ENCODE data around the gene ARHGEF6. TPM values are rescaled to one million over a fixed set of nuclear protein-coding genes. Genes with fewer than 3 reads are reported as not detected.

Gene ARHGEF6
- total and polyA plus RNA-seq, 2 experiments from 2014 or later, result 2.5 to 6.0 TPM

GRCh38 chrX:136767104-136767941 lies 13.4 kb downstream of the ARHGEF6 start:
- Histone ChIP-seq H4K20me1 (replicated peaks; ENCODE audit: insufficient read depth) (no peaks in the 10 kb centered on the region), H3K27me3 (ENCODE audit: insufficient read depth) (peaks cover 19% of the 10 kb centered on the region), H3K4me2 (peak overlapping the region; percentile 88), H3F3A (replicated peaks; ENCODE audit: low read depth) (no peaks in the 10 kb centered on the region; the same call in 1 of the 2 replicates), H3K4me1 (ENCODE audit: insufficient read depth) (peaks cover 13% of the 10 kb centered on the region; the same call in 1 of the 2 replicates), H3K27ac (ENCODE audit: low read depth) (no peak overlapping the region), H3K36me3 (ENCODE audit: insufficient read depth) (no peaks in the 10 kb centered on the region), H2AFZ (peak overlapping the region; percentile 83), H3K9me2 (ENCODE audit: insufficient read depth) (no peaks in the 10 kb centered on the region), H3K79me2 (replicated peaks; ENCODE audit: insufficient read depth) (no peaks in the 10 kb centered on the region), H3K4me3 (peak overlapping the region; percentile 69)
- ATAC-seq (peak; percentile 92), DNase-seq (ENCODE audit: low spot score) (peak; percentile 72)
- Mint-ChIP-seq H3K4me3 (peak overlapping the region; percentile 74), H3K4me1 (peaks cover 13% of the 10 kb centered on the region; the same call in 2 of the 3 replicates), H3K9me3 (no peaks in the 10 kb centered on the region), H3K27me3 (ENCODE audit: insufficient read depth, low read depth, poor library complexity) (peaks cover 2% of the 10 kb centered on the region), H3K36me3 (ENCODE audit: low read depth) (peaks cover 2% of the 10 kb centered on the region; the same call in 2 of the 3 replicates), H3K27ac (no peak overlapping the region)
- TF ChIP-seq ZNF331 (CRISPR knock-in tag; IDR thresholded peaks at IDR 0.05; ENCODE audit: low read depth) (no peak), ZNF114 (CRISPR knock-in tag; IDR thresholded peaks at IDR 0.05) (no peak), JUNB (IDR thresholded peaks at IDR 0.05; ENCODE audit: unreplicated experiment) (no peak), CTCF (conservative IDR thresholded peaks at IDR 0.05; ENCODE audit: low read depth in 2 of 2) (peak in 1 of 2 experiments; percentile 20; a peak in 2 of 4 replicates), EZH2phosphoT487 (IDR thresholded peaks at IDR 0.05; ENCODE audit: unreplicated experiment) (no peak), STAT1 (IDR thresholded peaks at IDR 0.05; ENCODE audit: unreplicated experiment) (no peak), POLR2AphosphoS5 (IDR thresholded peaks at IDR 0.05; ENCODE audit: low read depth) (no peak; the same call in 1 of the 2 replicates)
- TF ChIP-seq, protein P1, sequence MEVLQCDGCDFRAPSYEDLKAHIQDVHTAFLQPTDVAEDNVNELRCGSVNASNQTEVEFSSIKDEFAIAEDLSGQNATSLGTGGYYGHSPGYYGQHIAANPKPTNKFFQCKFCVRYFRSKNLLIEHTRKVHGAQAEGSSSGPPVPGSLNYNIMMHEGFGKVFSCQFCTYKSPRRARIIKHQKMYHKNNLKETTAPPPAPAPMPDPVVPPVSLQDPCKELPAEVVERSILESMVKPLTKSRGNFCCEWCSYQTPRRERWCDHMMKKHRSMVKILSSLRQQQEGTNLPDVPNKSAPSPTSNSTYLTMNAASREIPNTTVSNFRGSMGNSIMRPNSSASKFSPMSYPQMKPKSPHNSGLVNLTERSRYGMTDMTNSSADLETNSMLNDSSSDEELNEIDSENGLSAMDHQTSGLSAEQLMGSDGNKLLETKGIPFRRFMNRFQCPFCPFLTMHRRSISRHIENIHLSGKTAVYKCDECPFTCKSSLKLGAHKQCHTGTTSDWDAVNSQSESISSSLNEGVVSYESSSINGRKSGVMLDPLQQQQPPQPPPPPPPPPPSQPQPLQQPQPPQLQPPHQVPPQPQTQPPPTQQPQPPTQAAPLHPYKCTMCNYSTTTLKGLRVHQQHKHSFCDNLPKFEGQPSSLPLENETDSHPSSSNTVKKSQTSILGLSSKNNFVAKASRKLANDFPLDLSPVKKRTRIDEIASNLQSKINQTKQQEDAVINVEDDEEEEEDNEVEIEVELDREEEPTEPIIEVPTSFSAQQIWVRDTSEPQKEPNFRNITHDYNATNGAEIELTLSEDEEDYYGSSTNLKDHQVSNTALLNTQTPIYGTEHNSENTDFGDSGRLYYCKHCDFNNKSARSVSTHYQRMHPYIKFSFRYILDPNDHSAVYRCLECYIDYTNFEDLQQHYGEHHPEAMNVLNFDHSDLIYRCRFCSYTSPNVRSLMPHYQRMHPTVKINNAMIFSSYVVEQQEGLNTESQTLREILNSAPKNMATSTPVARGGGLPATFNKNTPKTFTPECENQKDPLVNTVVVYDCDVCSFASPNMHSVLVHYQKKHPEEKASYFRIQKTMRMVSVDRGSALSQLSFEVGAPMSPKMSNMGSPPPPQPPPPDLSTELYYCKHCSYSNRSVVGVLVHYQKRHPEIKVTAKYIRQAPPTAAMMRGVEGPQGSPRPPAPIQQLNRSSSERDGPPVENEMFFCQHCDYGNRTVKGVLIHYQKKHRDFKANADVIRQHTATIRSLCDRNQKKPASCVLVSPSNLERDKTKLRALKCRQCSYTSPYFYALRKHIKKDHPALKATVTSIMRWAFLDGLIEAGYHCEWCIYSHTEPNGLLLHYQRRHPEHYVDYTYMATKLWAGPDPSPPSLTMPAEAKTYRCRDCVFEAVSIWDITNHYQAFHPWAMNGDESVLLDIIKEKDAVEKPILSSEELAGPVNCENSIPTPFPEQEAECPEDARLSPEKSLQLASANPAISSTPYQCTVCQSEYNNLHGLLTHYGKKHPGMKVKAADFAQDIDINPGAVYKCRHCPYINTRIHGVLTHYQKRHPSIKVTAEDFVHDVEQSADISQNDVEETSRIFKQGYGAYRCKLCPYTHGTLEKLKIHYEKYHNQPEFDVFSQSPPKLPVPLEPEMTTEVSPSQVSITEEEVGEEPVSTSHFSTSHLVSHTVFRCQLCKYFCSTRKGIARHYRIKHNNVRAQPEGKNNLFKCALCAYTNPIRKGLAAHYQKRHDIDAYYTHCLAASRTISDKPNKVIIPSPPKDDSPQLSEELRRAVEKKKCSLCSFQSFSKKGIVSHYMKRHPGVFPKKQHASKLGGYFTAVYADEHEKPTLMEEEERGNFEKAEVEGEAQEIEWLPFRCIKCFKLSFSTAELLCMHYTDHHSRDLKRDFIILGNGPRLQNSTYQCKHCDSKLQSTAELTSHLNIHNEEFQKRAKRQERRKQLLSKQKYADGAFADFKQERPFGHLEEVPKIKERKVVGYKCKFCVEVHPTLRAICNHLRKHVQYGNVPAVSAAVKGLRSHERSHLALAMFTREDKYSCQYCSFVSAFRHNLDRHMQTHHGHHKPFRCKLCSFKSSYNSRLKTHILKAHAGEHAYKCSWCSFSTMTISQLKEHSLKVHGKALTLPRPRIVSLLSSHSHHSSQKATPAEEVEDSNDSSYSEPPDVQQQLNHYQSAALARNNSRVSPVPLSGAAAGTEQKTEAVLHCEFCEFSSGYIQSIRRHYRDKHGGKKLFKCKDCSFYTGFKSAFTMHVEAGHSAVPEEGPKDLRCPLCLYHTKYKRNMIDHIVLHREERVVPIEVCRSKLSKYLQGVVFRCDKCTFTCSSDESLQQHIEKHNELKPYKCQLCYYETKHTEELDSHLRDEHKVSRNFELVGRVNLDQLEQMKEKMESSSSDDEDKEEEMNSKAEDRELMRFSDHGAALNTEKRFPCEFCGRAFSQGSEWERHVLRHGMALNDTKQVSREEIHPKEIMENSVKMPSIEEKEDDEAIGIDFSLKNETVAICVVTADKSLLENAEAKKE (CRISPR knock-in tag; IDR thresholded peaks at IDR 0.05), result no peak
- TF ChIP-seq, protein P2, sequence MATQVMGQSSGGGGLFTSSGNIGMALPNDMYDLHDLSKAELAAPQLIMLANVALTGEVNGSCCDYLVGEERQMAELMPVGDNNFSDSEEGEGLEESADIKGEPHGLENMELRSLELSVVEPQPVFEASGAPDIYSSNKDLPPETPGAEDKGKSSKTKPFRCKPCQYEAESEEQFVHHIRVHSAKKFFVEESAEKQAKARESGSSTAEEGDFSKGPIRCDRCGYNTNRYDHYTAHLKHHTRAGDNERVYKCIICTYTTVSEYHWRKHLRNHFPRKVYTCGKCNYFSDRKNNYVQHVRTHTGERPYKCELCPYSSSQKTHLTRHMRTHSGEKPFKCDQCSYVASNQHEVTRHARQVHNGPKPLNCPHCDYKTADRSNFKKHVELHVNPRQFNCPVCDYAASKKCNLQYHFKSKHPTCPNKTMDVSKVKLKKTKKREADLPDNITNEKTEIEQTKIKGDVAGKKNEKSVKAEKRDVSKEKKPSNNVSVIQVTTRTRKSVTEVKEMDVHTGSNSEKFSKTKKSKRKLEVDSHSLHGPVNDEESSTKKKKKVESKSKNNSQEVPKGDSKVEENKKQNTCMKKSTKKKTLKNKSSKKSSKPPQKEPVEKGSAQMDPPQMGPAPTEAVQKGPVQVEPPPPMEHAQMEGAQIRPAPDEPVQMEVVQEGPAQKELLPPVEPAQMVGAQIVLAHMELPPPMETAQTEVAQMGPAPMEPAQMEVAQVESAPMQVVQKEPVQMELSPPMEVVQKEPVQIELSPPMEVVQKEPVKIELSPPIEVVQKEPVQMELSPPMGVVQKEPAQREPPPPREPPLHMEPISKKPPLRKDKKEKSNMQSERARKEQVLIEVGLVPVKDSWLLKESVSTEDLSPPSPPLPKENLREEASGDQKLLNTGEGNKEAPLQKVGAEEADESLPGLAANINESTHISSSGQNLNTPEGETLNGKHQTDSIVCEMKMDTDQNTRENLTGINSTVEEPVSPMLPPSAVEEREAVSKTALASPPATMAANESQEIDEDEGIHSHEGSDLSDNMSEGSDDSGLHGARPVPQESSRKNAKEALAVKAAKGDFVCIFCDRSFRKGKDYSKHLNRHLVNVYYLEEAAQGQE (IDR thresholded peaks at IDR 0.05; ENCODE audit: unreplicated experiment), result no peak

Measured in GM23338 (cell line).